Sigmoid colon (tissue), 7 donors: ENCODE results near the gene TANGO2. TPM values are rescaled to one million over a fixed set of nuclear protein-coding genes. Genes with fewer than 3 reads are reported as not detected.
A peak's percentile ranks its signal among the peaks of the same experiment; 100 is the strongest.

Experiments used
- DNase-seq: peaks from one replicate; pipeline ENCODE4 v3.0.0-alpha.2; 2019
- H3K27ac ChIP-seq, 4 donors: fragments of 200-600 bp; sonication (generic); one replicate each; pipeline ENCODE4 v1.5.1; 2016 to 2019; ENCODE audit warnings: mild to moderate bottlenecking in 1 of 4
- H3K27me3 ChIP-seq, 3 donors: fragments of 200-600 bp; sonication (generic); one replicate each; pipeline ENCODE4 v1.5.1; 2019; ENCODE audit warnings: mild to moderate bottlenecking in 1 of 3
- H3K36me3 ChIP-seq, 4 donors: fragments of 200-600 bp; sonication (generic); one replicate each; pipeline ENCODE4 v1.5.1; 2016 to 2019
- H3K4me1 ChIP-seq, 4 donors: fragments of 200-600 bp; sonication (generic); one replicate each; pipeline ENCODE4 v1.5.1; 2017 to 2019
- H3K4me3 ChIP-seq, 4 donors: fragments of 200-600 bp; sonication (generic); one replicate each; pipeline ENCODE4 v1.5.1; 2017 to 2019; ENCODE audit warnings: mild to moderate bottlenecking in 2 of 4, moderate library complexity in 1 of 4
- H3K9me3 ChIP-seq, 4 donors: fragments of 200-600 bp in 3 of 4; sonication (generic) in 3 of 4; one replicate each; pipeline versions ENCODE4 v1.5.1 to v1.6.1; 2013 to 2019
- CTCF ChIP-seq, 4 experiments: fragments of 450-650 bp in 3 of 4; fragments of 200-600 bp in 1 of 4; IDR thresholded peaks; one replicate each; pipeline ENCODE4 v1.5.1; 2016 to 2019; ENCODE audit warnings: antibody characterized with exemption in 4 of 4, mild to moderate bottlenecking in 3 of 4, moderate library complexity in 2 of 4
- EP300 ChIP-seq, 4 donors: sonication (generic); formaldehyde crosslinking; IDR thresholded peaks; one replicate each; pipeline ENCODE4 v1.6.1; 2017; ENCODE audit warnings: antibody characterized with exemption in 4 of 4
- POLR2A ChIP-seq, 2 donors: fragments of 450-650 bp; IDR thresholded peaks; one replicate each; pipeline ENCODE4 v1.6.1; 2016; ENCODE audit warnings: antibody characterized with exemption in 2 of 2, mild to moderate bottlenecking in 2 of 2, moderate library complexity in 2 of 2
- POLR2AphosphoS5 ChIP-seq, 4 donors: sonication (generic); formaldehyde crosslinking; IDR thresholded peaks; one replicate each; pipeline ENCODE4 v1.6.1; 2017; ENCODE audit warnings: antibody characterized with exemption in 4 of 4
- WGBS, 2 donors: extraction: QIAGEN DNeasy Blood & Tissue Kit; methylation state at CpG; one replicate each; pipeline ENCODE4 v1.1.7; 2013; 5-methylcytosine and 5-hydroxymethylcytosine counted together
- intact Hi-C: fragments of 100-400 bp; cut with DNase I; formaldehyde crosslinking; loops from one replicate; pipeline ENCODE4 v1.15.1; 2023
- polyA plus RNA-seq, 3 donors: library from polyadenylated mRNA; stranded (reverse); fragments of 200-250 nt; gene quantifications; one replicate each; pipeline ENCODE4 v1.2.3, GENCODE V29; 2013
- total RNA-seq, 4 donors: library from RNA; depleted of rRNA; stranded (reverse); fragments of >200 nt; gene quantifications; one replicate each; pipeline ENCODE4 v1.1.0, GENCODE V29; 2016
- donor health status: healthy with polysubstance abuse.
- donor health status: Bipolar disorder and iron deficiency.
- donor health status: healthy.

The TANGO2 gene
- total and polyA plus RNA-seq, 7 donors = 24.2 to 46.2 (median 31.6) TPM

GRCh38 chr22:19998232-19998951 is 22.5 kb upstream of the TANGO2 start:
- Histone ChIP-seq H3K4me1 (peaks cover 0 to 48% (median 41%) of the 10 kb centered on the region in 4 donors), H3K36me3 (no peaks in the 10 kb centered on the region), H3K9me3 (peaks cover 0 to 1% (median 0%) of the 10 kb centered on the region in 4 donors), H3K4me3 (no peak overlapping the region), H3K27me3 (no peaks in the 10 kb centered on the region), H3K27ac (peak overlapping the region in 1 of 4 donors; percentile 11)
- no peak for TF ChIP-seq POLR2A (IDR thresholded peaks at IDR 0.05)
- TF ChIP-seq CTCF (IDR thresholded peaks at IDR 0.05) = no peak
- no peak for TF ChIP-seq EP300 (IDR thresholded peaks at IDR 0.05)
- no peak for TF ChIP-seq POLR2AphosphoS5 (IDR thresholded peaks at IDR 0.05)
- WGBS, 2 donors = 71 to 87% methylated on average over 16 of the region's 16 CpGs
- DNase-seq = no peak
- intact Hi-C loops = no loop called here

- no peaks in the 10 kb centered on the region for H3K36me3 ChIP-seq
- H3K4me3 ChIP-seq = no peak overlapping the region
- no peaks in the 10 kb centered on the region for H3K27me3 ChIP-seq
- H3K9me3 ChIP-seq = peaks cover 0 to 3% (median 0%) of the 10 kb centered on the region in 4 donors
- intact Hi-C loops = no loop called here
- WGBS, 2 donors = 74 to 75% methylated on average over 8 of the region's 8 CpGs
- no peak for DNase-seq
- H3K4me1 ChIP-seq = peaks cover 0 to 48% (median 40%) of the 10 kb centered on the region in 4 donors
- TF ChIP-seq POLR2AphosphoS5 (IDR thresholded peaks at IDR 0.05) (no peak), CTCF (IDR thresholded peaks at IDR 0.05) (no peak), POLR2A (IDR thresholded peaks at IDR 0.05) (no peak), EP300 (IDR thresholded peaks at IDR 0.05) (no peak)
- peak overlapping the region in 1 of 4 donors; percentile 11 for H3K27ac ChIP-seq
Measured at GRCh38 chr22:19998991-19999820, 21.7 kb upstream of the TANGO2 start.

- H3K27ac ChIP-seq = peak overlapping the region in 3 of 4 donors; percentile 3 to 69 (median 15)
- DNase-seq = no peak
- H3K9me3 ChIP-seq = peaks cover 0 to 3% (median 0%) of the 10 kb centered on the region in 4 donors
- TF ChIP-seq CTCF (IDR thresholded peaks at IDR 0.05) = no peak
- TF ChIP-seq POLR2A (IDR thresholded peaks at IDR 0.05) = no peak
- TF ChIP-seq EP300 (IDR thresholded peaks at IDR 0.05) = no peak
- TF ChIP-seq POLR2AphosphoS5 (IDR thresholded peaks at IDR 0.05) = no peak
- H3K4me3 ChIP-seq = no peak overlapping the region
- H3K4me1 ChIP-seq = peaks cover 0 to 41% (median 34%) of the 10 kb centered on the region in 4 donors
- intact Hi-C loops = no loop called here
- no peaks in the 10 kb centered on the region for H3K27me3 ChIP-seq
- H3K36me3 ChIP-seq = no peaks in the 10 kb centered on the region
- 88% methylated on average over 14 of the region's 14 CpGs for WGBS, 2 donors
Measured at GRCh38 chr22:20000246-20001081, 20.4 kb upstream of the TANGO2 start.

GRCh38 chr22:20001082-20001638 is 19.8 kb upstream of the TANGO2 start:
- peaks cover 0 to 34% (median 28%) of the 10 kb centered on the region in 4 donors for H3K4me1 ChIP-seq

More at GRCh38 chr22:20001082-20001638, 19.8 kb upstream of the TANGO2 start:
- no peak for DNase-seq
- Histone ChIP-seq H3K27me3 (no peaks in the 10 kb centered on the region), H3K9me3 (peaks cover 0 to 3% (median 0%) of the 10 kb centered on the region in 4 donors), H3K4me3 (no peak overlapping the region), H3K36me3 (no peaks in the 10 kb centered on the region), H3K27ac (peak overlapping the region in 1 of 4 donors; percentile 69)
- WGBS, 2 donors = 67 to 87% methylated on average over 11 of the region's 11 CpGs
- TF ChIP-seq CTCF (IDR thresholded peaks at IDR 0.05) (no peak), POLR2AphosphoS5 (IDR thresholded peaks at IDR 0.05) (no peak), EP300 (IDR thresholded peaks at IDR 0.05) (no peak), POLR2A (IDR thresholded peaks at IDR 0.05) (no peak)
- intact Hi-C loops = no loop called here
